ENCODE measurements around the gene SS18L1.

The SS18L1 gene

GRCh38 chr20:62133864-62134263 lies 9.7 kb upstream of the SS18L1 start:
- no peak for TF ChIP-seq SPI1 (IDR thresholded peaks at IDR 0.05; ENCODE audit: borderline replicate concordance, low read depth)
- TF ChIP-seq POLR2AphosphoS5 (IDR thresholded peaks at IDR 0.05; ENCODE audit: low read depth): peak; percentile 15; the same call in 1 of the 2 replicates
- TF ChIP-seq GABPA (IDR thresholded peaks at IDR 0.05; ENCODE audit: low read depth): no peak
- TF ChIP-seq REST (IDR thresholded peaks at IDR 0.05; ENCODE audit: insufficient replicate concordance, low read depth): no peak
- TF ChIP-seq CTCF (IDR thresholded peaks at IDR 0.05; ENCODE audit: insufficient read depth, low read length): peak; percentile 29
- DNase-seq (ENCODE audit: low read depth in 1 of 2, low spot score in 1 of 2): peak in 1 of 2 experiments; percentile 39
- Histone ChIP-seq H3K4me3 (replicated peaks; ENCODE audit: insufficient read depth, low read length) (no peak overlapping the region), H3K27ac (replicated peaks) (peak overlapping the region; percentile 39; the same call in 1 of the 2 replicates), H3K27me3 (ENCODE audit: insufficient read depth, poor library complexity, severe bottlenecking) (no peaks in the 10 kb centered on the region)

DNA sequence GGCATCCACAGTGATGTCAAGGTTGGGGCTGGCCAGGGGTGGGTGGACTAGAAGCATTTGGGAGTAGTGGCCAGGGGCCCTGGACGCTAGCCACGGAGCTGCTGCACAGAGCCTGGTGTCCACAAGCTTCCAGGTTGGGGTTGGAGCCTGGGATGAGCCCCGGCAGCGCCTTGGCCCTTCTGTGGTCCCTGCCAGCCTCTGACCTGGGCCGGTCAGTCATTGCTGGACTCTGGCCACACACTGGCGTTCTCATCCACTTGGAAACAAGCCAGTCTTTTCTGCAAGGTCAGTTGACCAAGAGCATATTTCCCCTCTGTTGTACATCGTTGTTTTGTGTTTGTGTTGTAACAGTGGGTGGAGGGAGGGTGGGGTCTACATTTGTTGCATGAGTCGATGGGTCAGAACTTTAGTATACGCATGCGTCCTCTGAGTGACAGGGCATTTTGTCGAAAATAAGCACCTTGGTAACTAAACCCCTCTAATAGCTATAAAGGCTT lies 8.8 kb upstream of the SS18L1 start:
- peak overlapping the region; percentile 37; the same call in 1 of the 2 replicates for H3K27ac ChIP-seq (replicated peaks)
- no peak overlapping the region for H3K4me3 ChIP-seq (replicated peaks; ENCODE audit: insufficient read depth, low read length)
- no peak for DNase-seq (ENCODE audit: low read depth in 1 of 2, low spot score in 1 of 2)
- H3K27me3 ChIP-seq (ENCODE audit: insufficient read depth, poor library complexity, severe bottlenecking): no peaks in the 10 kb centered on the region
- TF ChIP-seq REST (IDR thresholded peaks at IDR 0.05; ENCODE audit: insufficient replicate concordance, low read depth) (no peak), GABPA (IDR thresholded peaks at IDR 0.05; ENCODE audit: low read depth) (no peak), SPI1 (IDR thresholded peaks at IDR 0.05; ENCODE audit: borderline replicate concordance, low read depth) (no peak), CTCF (IDR thresholded peaks at IDR 0.05; ENCODE audit: insufficient read depth, low read length) (no peak), POLR2AphosphoS5 (IDR thresholded peaks at IDR 0.05; ENCODE audit: low read depth) (no peak; the same call in 1 of the 2 replicates)

GRCh38 chr20:62135573-62136266 lies 7.8 kb upstream of the SS18L1 start:
- TF ChIP-seq POLR2AphosphoS5 (IDR thresholded peaks at IDR 0.05; ENCODE audit: low read depth): peak; percentile 37; the same call in 1 of the 2 replicates
- no peak for TF ChIP-seq CTCF (IDR thresholded peaks at IDR 0.05; ENCODE audit: insufficient read depth, low read length)
- H3K27ac ChIP-seq (replicated peaks): no peak overlapping the region
- no peaks in the 10 kb centered on the region for H3K27me3 ChIP-seq (ENCODE audit: insufficient read depth, poor library complexity, severe bottlenecking)
- no peak for DNase-seq (ENCODE audit: low read depth in 1 of 2, low spot score in 1 of 2)
- no peak overlapping the region for H3K4me3 ChIP-seq (replicated peaks; ENCODE audit: insufficient read depth, low read length)
